ENCODE results near the gene RHOH.

RHOH gene

GRCh38 chr4:40205259-40206198, 8.7 kb downstream of the RHOH start:
- DNase-seq (ENCODE audit: low read depth) = no peak

GRCh38 chr4:40206426-40206825, 9.6 kb downstream of the RHOH start:
- DNase-seq (ENCODE audit: low read depth) = no peak

GRCh38 chr4:40209401-40209800, 12.6 kb downstream of the RHOH start:
- no peak for DNase-seq (ENCODE audit: low read depth)

GRCh38 chr4:40210776-40211175, 13.9 kb downstream of the RHOH start:
- no peak for DNase-seq (ENCODE audit: low read depth)

GRCh38 chr4:40211224-40212185, 14.7 kb downstream of the RHOH start:
- no peak for DNase-seq (ENCODE audit: low read depth)

GRCh38 chr4:40212674-40213527, 16.1 kb downstream of the RHOH start:
- DNase-seq (ENCODE audit: low read depth) = no peak

- no peak for DNase-seq (ENCODE audit: low read depth)
Measured at GRCh38 chr4:40214038-40214437, 17.2 kb downstream of the RHOH start.

- no peak for DNase-seq (ENCODE audit: low read depth)
Measured at GRCh38 chr4:40214661-40215418, 18.0 kb downstream of the RHOH start.

- no peak for DNase-seq (ENCODE audit: low read depth)
Measured at GRCh38 chr4:40216622-40217366, 20.0 kb downstream of the RHOH start.

- DNase-seq (ENCODE audit: low read depth) = no peak
Measured at GRCh38 chr4:40221744-40222143, 24.9 kb downstream of the RHOH start.

- DNase-seq (ENCODE audit: low read depth) = no peak
Measured at GRCh38 chr4:40223343-40223742, 26.5 kb downstream of the RHOH start.

- DNase-seq (ENCODE audit: low read depth) = no peak
Measured at GRCh38 chr4:40224432-40224831, 27.6 kb downstream of the RHOH start.

GRCh38 chr4:40225497-40225896, 28.7 kb downstream of the RHOH start:
- DNase-seq (ENCODE audit: low read depth) = no peak

- DNase-seq (ENCODE audit: low read depth) = no peak
Measured at GRCh38 chr4:40227284-40227683, 30.5 kb downstream of the RHOH start.

GRCh38 chr4:40228497-40229365, 31.9 kb downstream of the RHOH start:
- DNase-seq (ENCODE audit: low read depth) = no peak

GRCh38 chr4:40231316-40231863, 34.6 kb downstream of the RHOH start:
- no peak for DNase-seq (ENCODE audit: low read depth)

- no peak for DNase-seq (ENCODE audit: low read depth)
Measured at GRCh38 chr4:40232610-40233009, 35.8 kb downstream of the RHOH start.

- no peak for DNase-seq (ENCODE audit: low read depth)
Measured at GRCh38 chr4:40233227-40233626, 36.4 kb downstream of the RHOH start.

GRCh38 chr4:40234519-40235039, 37.7 kb downstream of the RHOH start:
- DNase-seq (ENCODE audit: low read depth) = no peak

Measured in stimulated activated CD8-positive, alpha-beta memory T cell treated with anti-CD3 and anti-CD28 coated beads, Interleukin-12 subunit alpha, Interleukin-12 subunit beta, amount 100 ng/mL, for 4 hours (primary cell).